ENCODE data around the gene CD93.

Gene CD93

GRCh38 chr20:23122796-23123655 is 36.9 kb upstream of the CD93 start:
- TF ChIP-seq SIN3A (IDR thresholded peaks at IDR 0.05; ENCODE audit: borderline replicate concordance, insufficient read depth, low read length) (no peak), FOXP2 (optimal IDR thresholded peaks at IDR 0.05; ENCODE audit: borderline replicate concordance, extremely low read depth, extremely low read length, insufficient read depth) (no peak), TAF1 (IDR thresholded peaks at IDR 0.05; ENCODE audit: borderline replicate concordance, insufficient read depth, low read length) (no peak), POLR2AphosphoS5 (IDR thresholded peaks at IDR 0.05; ENCODE audit: low read depth, low read length) (no peak)
- TF ChIP-seq, protein P1, sequence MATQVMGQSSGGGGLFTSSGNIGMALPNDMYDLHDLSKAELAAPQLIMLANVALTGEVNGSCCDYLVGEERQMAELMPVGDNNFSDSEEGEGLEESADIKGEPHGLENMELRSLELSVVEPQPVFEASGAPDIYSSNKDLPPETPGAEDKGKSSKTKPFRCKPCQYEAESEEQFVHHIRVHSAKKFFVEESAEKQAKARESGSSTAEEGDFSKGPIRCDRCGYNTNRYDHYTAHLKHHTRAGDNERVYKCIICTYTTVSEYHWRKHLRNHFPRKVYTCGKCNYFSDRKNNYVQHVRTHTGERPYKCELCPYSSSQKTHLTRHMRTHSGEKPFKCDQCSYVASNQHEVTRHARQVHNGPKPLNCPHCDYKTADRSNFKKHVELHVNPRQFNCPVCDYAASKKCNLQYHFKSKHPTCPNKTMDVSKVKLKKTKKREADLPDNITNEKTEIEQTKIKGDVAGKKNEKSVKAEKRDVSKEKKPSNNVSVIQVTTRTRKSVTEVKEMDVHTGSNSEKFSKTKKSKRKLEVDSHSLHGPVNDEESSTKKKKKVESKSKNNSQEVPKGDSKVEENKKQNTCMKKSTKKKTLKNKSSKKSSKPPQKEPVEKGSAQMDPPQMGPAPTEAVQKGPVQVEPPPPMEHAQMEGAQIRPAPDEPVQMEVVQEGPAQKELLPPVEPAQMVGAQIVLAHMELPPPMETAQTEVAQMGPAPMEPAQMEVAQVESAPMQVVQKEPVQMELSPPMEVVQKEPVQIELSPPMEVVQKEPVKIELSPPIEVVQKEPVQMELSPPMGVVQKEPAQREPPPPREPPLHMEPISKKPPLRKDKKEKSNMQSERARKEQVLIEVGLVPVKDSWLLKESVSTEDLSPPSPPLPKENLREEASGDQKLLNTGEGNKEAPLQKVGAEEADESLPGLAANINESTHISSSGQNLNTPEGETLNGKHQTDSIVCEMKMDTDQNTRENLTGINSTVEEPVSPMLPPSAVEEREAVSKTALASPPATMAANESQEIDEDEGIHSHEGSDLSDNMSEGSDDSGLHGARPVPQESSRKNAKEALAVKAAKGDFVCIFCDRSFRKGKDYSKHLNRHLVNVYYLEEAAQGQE (IDR thresholded peaks at IDR 0.05; ENCODE audit: insufficient read depth in 1 of 2, low read depth in 2 of 2, low read length in 2 of 2): no peak

DNA sequence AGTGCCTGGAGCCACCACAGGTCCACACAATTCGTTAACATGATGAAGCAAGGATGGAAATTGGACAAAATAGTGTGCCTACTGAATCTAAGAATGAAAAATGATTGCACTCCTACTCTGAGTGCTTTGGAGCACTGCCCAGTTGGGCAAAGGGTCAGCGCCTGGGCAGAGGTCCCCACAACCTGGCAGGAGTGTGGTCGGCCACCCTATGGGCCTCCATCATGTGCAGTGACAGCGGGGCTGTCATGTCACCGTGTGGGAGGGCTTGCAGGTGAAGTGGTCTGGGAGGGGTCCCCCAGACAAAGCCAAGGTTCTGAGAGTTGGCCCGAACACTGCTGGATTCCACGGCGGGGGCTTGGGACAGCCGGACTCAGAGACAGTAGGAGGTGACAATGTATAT is 36.2 kb upstream of the CD93 start:
- no peak for TF ChIP-seq TAF1 (IDR thresholded peaks at IDR 0.05; ENCODE audit: borderline replicate concordance, insufficient read depth, low read length)
- no peak for TF ChIP-seq POLR2AphosphoS5 (IDR thresholded peaks at IDR 0.05; ENCODE audit: low read depth, low read length)
- TF ChIP-seq SIN3A (IDR thresholded peaks at IDR 0.05; ENCODE audit: borderline replicate concordance, insufficient read depth, low read length): no peak
- TF ChIP-seq, protein P1 (IDR thresholded peaks at IDR 0.05; ENCODE audit: insufficient read depth in 1 of 2, low read depth in 2 of 2, low read length in 2 of 2): no peak
- no peak for TF ChIP-seq FOXP2 (optimal IDR thresholded peaks at IDR 0.05; ENCODE audit: borderline replicate concordance, extremely low read depth, extremely low read length, insufficient read depth)

GRCh38 chr20:23121751-23122320 is 35.7 kb upstream of the CD93 start:
- no peak for TF ChIP-seq FOXP2 (optimal IDR thresholded peaks at IDR 0.05; ENCODE audit: borderline replicate concordance, extremely low read depth, extremely low read length, insufficient read depth)
- no peak for TF ChIP-seq SIN3A (IDR thresholded peaks at IDR 0.05; ENCODE audit: borderline replicate concordance, insufficient read depth, low read length)
- no peak for TF ChIP-seq TAF1 (IDR thresholded peaks at IDR 0.05; ENCODE audit: borderline replicate concordance, insufficient read depth, low read length)
- TF ChIP-seq, protein P1 (IDR thresholded peaks at IDR 0.05; ENCODE audit: insufficient read depth in 1 of 2, low read depth in 2 of 2, low read length in 2 of 2): no peak
- no peak for TF ChIP-seq POLR2AphosphoS5 (IDR thresholded peaks at IDR 0.05; ENCODE audit: low read depth, low read length)

DNA sequence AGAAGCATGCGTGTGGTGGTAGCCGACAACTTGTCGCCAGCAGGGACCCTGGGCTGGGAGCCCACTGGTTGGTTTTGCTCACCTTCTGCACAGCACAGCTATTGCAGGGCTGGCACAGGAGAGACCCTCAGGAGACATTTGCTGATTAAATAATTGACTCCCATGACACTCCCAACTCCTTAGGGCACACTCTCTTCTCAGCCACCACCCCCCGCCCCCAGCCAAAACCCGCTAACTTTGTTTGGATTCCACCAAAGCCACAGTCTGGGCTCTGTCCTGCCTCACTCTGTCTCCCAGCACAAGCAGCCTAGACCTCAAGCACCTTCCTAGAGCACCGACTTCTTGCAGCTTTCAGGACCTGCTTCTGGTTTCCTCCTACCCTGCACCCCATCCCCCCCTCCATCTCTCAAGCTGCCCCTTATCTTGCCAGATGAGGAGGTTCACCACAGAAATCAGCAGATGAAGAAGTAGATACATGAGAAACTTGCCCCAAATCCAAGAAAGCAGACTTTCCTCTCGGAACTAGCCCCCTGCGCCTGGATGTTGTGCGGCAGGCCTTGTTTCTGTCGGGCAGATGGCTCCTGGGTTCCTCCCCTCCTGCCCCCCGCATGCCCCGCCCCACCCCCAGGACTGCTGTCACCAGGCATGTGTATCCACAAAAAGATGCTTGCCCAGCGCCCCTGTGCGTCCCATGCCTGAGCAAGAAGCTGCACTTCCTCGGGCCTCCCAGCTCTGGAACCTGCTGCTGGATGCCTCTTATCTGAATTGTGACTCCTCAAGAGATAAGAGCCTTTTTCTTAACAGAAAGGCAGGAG is 35.0 kb upstream of the CD93 start:
- TF ChIP-seq TAF1 (IDR thresholded peaks at IDR 0.05; ENCODE audit: borderline replicate concordance, insufficient read depth, low read length) (no peak), POLR2AphosphoS5 (IDR thresholded peaks at IDR 0.05; ENCODE audit: low read depth, low read length) (no peak)
- TF ChIP-seq, protein P1 (IDR thresholded peaks at IDR 0.05; ENCODE audit: insufficient read depth in 1 of 2, low read depth in 2 of 2, low read length in 2 of 2): no peak
